A673 (cell line): Measurements from ENCODE around the gene METTL24. TPM values are rescaled to one million over a fixed set of nuclear protein-coding genes. Genes with fewer than 3 reads are reported as not detected.

Experiments
- BruUV-seq: library from RNA; stranded (reverse); fragments of 400-500 nt; replicated peaks from 2 replicates; lab custom pipeline; 2021; lab: Mats Ljungman, UMichigan
- CTCF ChIA-PET: fragments of 300-600 bp; sonication (Branson Sonifier 250); formaldehyde crosslinking; loops from one replicate; lab custom pipeline; 2022; ENCODE audit warnings: antibody characterized with exemption; lab: Charles Lee
- POLR2A ChIA-PET: fragments of 300-600 bp; sonication (Branson Sonifier 250); formaldehyde crosslinking; loops from one replicate; lab custom pipeline; 2022; ENCODE audit warnings: antibody characterized with exemption; ENCODE audit not compliant: low non-redundant PET; lab: Charles Lee
- DNase-seq: peaks from one replicate; pipeline ENCODE4 v3.0.0-alpha.2; 2015; ENCODE audit warnings: low spot score
- H3K27ac ChIP-seq: fragments of 200-600 bp; sonication (generic); 2 replicates; pipeline ENCODE4 v1.5.1; 2016; ENCODE audit warnings: mixed run types, low read depth, mild to moderate bottlenecking, mixed read lengths, antibody characterized with exemption, low read length; ENCODE audit not compliant: poor library complexity, severe bottlenecking
- H3K27me3 ChIP-seq: fragments of 200-600 bp; sonication (generic); replicated peaks from 2 replicates; pipeline ENCODE4 v1.6.1; 2017; ENCODE audit warnings: mixed run types, low read depth, mild to moderate bottlenecking, mixed read lengths, antibody characterized with exemption, low read length; ENCODE audit not compliant: insufficient read depth, poor library complexity
- H3K36me3 ChIP-seq: fragments of 200-600 bp; sonication (generic); 2 replicates; pipeline ENCODE4 v1.6.1; 2016; ENCODE audit warnings: mixed run types, mild to moderate bottlenecking, mixed read lengths, antibody characterized with exemption, low read length; ENCODE audit not compliant: insufficient read depth, poor library complexity, severe bottlenecking
- H3K4me1 ChIP-seq: fragments of 200-600 bp; sonication (generic); 2 replicates; pipeline ENCODE4 v1.6.1; 2017; ENCODE audit warnings: mixed run types, mild to moderate bottlenecking, mixed read lengths, antibody characterized with exemption, low read length; ENCODE audit not compliant: insufficient read depth, poor library complexity, severe bottlenecking
- H3K4me3 ChIP-seq: fragments of 200-600 bp; sonication (generic); 2 replicates; pipeline ENCODE4 v1.5.1; 2016; ENCODE audit warnings: low read depth, mixed run types, mild to moderate bottlenecking, mixed read lengths, low read length; ENCODE audit not compliant: poor library complexity, severe bottlenecking
- H3K9me3 ChIP-seq: fragments of 200-600 bp; sonication (generic); 2 replicates; pipeline ENCODE4 v1.6.1; 2016; ENCODE audit warnings: mixed run types, low read depth, mild to moderate bottlenecking, mixed read lengths, antibody characterized with exemption, low read length; ENCODE audit not compliant: poor library complexity, severe bottlenecking
- EZH2 ChIP-seq: fragments of 200-600 bp; sonication (generic); IDR thresholded peaks from 2 replicates; pipeline ENCODE4 v1.6.1; 2017; ENCODE audit warnings: borderline replicate concordance, low read depth, mild to moderate bottlenecking, mixed read lengths, antibody characterized with exemption, low read length; ENCODE audit not compliant: poor library complexity, severe bottlenecking
- intact Hi-C: fragments of 100-400 bp; cut with micrococcal nuclease; formaldehyde crosslinking; loops from one replicate; pipeline ENCODE4 v1.10.0; 2022; ENCODE audit not compliant: unreplicated experiment
- total RNA-seq: library from RNA; stranded (reverse); gene quantifications from 2 replicates; pipeline ENCODE4 v1.2.3, GENCODE V29; 2021
- TF ChIP-seq, protein P1 (sequence below): fragments of 300-800, 200-600 bp; sonication (generic); conservative IDR thresholded peaks from 2 replicates; pipeline ENCODE4 v1.5.1; 2017; ENCODE audit warnings: low read depth, mild to moderate bottlenecking, antibody characterized with exemption, low read length, moderate library complexity, mixed read lengths

Gene METTL24
- total RNA-seq, 1 experiment from 2014 or later: 6.4 TPM

GRCh38 chr6:110298411-110298810, 59.7 kb downstream of the METTL24 start:
- intact Hi-C loops: loop anchor here (10.0 kb wide), 1 partner anchor 244 kb away; no protein-coding TSS in a partner anchor
- Histone ChIP-seq H3K36me3 (no peaks in the 10 kb centered on the region), H3K27me3 (no peaks in the 10 kb centered on the region), H3K9me3 (no peaks in the 10 kb centered on the region), H3K4me3 (no peak overlapping the region), H3K27ac (peak overlapping the region; percentile 98), H3K4me1 (peaks cover 46% of the 10 kb centered on the region)
- TF ChIP-seq EZH2: no peak
- TF ChIP-seq, protein P1, sequence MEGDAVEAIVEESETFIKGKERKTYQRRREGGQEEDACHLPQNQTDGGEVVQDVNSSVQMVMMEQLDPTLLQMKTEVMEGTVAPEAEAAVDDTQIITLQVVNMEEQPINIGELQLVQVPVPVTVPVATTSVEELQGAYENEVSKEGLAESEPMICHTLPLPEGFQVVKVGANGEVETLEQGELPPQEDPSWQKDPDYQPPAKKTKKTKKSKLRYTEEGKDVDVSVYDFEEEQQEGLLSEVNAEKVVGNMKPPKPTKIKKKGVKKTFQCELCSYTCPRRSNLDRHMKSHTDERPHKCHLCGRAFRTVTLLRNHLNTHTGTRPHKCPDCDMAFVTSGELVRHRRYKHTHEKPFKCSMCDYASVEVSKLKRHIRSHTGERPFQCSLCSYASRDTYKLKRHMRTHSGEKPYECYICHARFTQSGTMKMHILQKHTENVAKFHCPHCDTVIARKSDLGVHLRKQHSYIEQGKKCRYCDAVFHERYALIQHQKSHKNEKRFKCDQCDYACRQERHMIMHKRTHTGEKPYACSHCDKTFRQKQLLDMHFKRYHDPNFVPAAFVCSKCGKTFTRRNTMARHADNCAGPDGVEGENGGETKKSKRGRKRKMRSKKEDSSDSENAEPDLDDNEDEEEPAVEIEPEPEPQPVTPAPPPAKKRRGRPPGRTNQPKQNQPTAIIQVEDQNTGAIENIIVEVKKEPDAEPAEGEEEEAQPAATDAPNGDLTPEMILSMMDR: no peak
- CTCF ChIA-PET: interaction anchor here (0.6 kb wide), 1 partner anchor 119 kb away, joined by 3 read pairs; no protein-coding TSS in a partner anchor
- no peak for DNase-seq
- POLR2A ChIA-PET: no interaction called here
- BruUV-seq: no TSS peak

DNA sequence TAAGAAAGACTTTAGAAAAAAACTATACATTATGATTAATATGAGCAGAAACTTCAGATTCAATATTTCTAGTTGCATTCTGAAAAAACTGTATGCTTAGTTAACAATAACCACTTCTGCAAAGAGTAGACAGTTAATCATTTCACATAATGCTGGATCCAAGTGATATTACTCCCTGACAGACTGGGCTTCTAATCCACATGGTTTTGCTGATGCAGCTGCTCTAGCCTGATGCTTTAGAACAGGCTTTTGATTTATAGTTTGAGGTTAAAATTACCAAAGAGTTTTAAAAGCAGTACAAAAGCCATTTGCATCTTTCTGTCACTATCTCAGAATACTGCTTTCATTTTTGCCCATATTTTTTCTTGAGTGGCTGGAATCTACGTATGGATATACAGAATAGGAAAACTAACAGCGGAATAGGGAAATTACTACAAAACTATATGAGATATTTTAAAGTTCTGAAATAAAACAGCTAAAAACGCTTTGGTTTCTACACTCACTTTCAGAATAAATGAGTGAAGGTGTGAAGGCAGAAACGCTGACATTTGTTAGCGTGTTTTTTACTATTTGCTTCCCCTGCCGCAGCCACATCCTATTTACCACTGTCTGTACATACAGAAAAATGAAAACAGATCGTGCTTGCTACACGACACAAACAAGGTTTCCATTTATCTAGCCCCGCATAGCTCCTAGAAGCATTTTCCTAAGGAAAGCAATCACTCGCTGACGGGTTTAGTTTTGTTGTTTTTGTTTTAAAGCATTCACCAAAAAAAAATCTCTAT, 61.7 kb downstream of the METTL24 start:
- BruUV-seq: TSS peak; percentile 92
- TF ChIP-seq, protein P1: no peak
- TF ChIP-seq EZH2: no peak
- Histone ChIP-seq H3K4me1 (peaks cover 63% of the 10 kb centered on the region), H3K4me3 (peak overlapping the region; percentile 35), H3K27ac (peak overlapping the region; percentile 98), H3K9me3 (peaks cover under 1% of the 10 kb centered on the region), H3K27me3 (no peaks in the 10 kb centered on the region), H3K36me3 (peaks cover under 1% of the 10 kb centered on the region)
- ChIA-PET CTCF (interaction anchor here (0.6 kb wide), 2 partner anchors 50 to 89 kb away, joined by 3 read pairs; no protein-coding TSS in a partner anchor), POLR2A (interaction anchor here (0.8 kb wide), 1 partner anchor 32 kb away, joined by 4 read pairs; no protein-coding TSS in a partner anchor)
- DNase-seq: peak; percentile 92
- intact Hi-C loops: loop anchor here (1.0 to 10.0 kb wide), 3 partner anchors 61 to 242 kb away; no protein-coding TSS in a partner anchor

DNA sequence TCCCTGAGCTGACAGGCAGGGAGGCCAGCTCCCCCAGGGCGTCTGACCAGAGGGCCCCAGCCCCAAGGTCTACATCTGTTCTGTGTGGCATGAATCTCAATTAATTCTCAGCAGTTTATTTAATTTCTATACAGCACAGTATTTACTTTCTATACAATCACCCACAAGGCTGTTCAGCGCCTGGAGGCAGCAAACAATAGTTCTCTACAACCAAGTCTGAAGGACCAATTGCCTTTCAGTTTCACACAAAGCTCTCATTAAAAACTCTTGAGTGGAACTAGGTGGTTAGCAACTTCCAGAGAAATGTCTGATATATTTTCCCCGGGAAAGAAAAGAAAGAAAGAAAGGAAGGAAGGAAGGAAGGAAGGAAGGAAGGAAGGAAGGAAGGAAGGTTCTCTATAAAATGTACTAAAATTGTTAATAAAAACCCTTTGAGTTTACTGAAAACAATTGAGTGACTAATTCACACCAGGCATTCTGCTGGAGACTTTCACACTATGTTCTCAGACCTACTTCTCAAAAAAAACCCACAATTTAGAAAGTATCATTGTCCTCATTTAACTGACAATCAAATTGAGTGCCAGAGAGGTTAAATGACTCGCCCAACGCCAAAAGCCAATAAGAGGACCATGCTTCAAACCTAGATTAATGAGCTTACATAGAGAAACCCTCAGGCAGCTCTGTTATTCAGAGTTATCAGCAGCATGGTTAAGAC, 62.5 kb downstream of the METTL24 start:
- Histone ChIP-seq H3K27ac (peak overlapping the region; percentile 98), H3K27me3 (no peaks in the 10 kb centered on the region), H3K9me3 (peaks cover 9% of the 10 kb centered on the region), H3K4me3 (peak overlapping the region; percentile 35), H3K36me3 (peaks cover 8% of the 10 kb centered on the region), H3K4me1 (peaks cover 63% of the 10 kb centered on the region)
- no TSS peak for BruUV-seq
- TF ChIP-seq, protein P1: no peak
- no peak for TF ChIP-seq EZH2
- ChIA-PET POLR2A (interaction anchor here (0.7 to 0.8 kb wide), 2 partner anchors 33 to 606 kb away, joined by 3 to 4 read pairs; no protein-coding TSS in a partner anchor), CTCF (interaction anchor here (0.6 kb wide), 2 partner anchors 96 to 167 kb away, joined by 6 to 7 read pairs; no protein-coding TSS in a partner anchor)
- peak; percentile 98 for DNase-seq
- intact Hi-C loops: loop anchor here (1.0 to 10.0 kb wide), 4 partner anchors 62 to 241 kb away; partner anchors contain the start of gene WASF1
